A549 (cell line): ENCODE data around the gene PDPK1.
"Not testable (repeated sequence)": the region's sequence is repeated elsewhere in the genome, so short reads cannot be mapped to it uniquely, and the experiment has no call there.

Experiments used
- BCL3 ChIP-seq: fragments of >200 bp; sonication (Bioruptor Twin); formaldehyde crosslinking; IDR thresholded peaks from 3 replicates; pipeline ENCODE4 v1.6.1; 2016
- CTCF ChIP-seq: fragments of >200 bp; sonication (Bioruptor Twin); formaldehyde crosslinking; IDR thresholded peaks from 3 replicates; pipeline ENCODE4 v1.5.1; 2016
- EHMT2 ChIP-seq: fragments of 200-600 bp; sonication (generic); IDR thresholded peaks from 2 replicates; pipeline ENCODE4 v1.6.1; 2016; ENCODE audit warnings: antibody characterized with exemption, low read depth, mild to moderate bottlenecking, moderate library complexity
- ELK1 ChIP-seq: fragments of 150-350 bp; IDR thresholded peaks from 2 replicates; pipeline ENCODE4 v1.6.1; 2014; ENCODE audit warnings: low read depth, mild to moderate bottlenecking, low read length
- KDM5A ChIP-seq: fragments of 200-600 bp; sonication (generic); IDR thresholded peaks from 2 replicates; pipeline ENCODE4 v1.6.1; 2016; ENCODE audit warnings: antibody characterized with exemption, mild to moderate bottlenecking
- MAFK ChIP-seq: fragments of 450-650 bp; IDR thresholded peaks from 2 replicates; pipeline ENCODE4 v1.6.1; 2014; ENCODE audit not compliant: partially characterized antibody
- MYC ChIP-seq: IDR thresholded peaks from 2 replicates; pipeline ENCODE4 v1.6.1; 2012; ENCODE audit warnings: mild to moderate bottlenecking, inconsistent platforms, low read length, improper control_type of control experiment, borderline replicate concordance
- POLR2A ChIP-seq: IDR thresholded peaks from 2 replicates; pipeline ENCODE4 v1.6.1; 2012; ENCODE audit warnings: mild to moderate bottlenecking, low read length
- RAD21 ChIP-seq, 2 experiments: fragments of >200 bp in 1 of 2; sonication (Bioruptor Twin) in 1 of 2; formaldehyde crosslinking in 1 of 2; IDR thresholded peaks in 1 of 2; conservative IDR thresholded peaks in 1 of 2; 2 replicates in 1 of 2; 3 replicates in 1 of 2; pipeline ENCODE4 v1.6.1; 2012 to 2018; ENCODE audit warnings: inconsistent platforms in 1 of 2
- REST ChIP-seq: fragments of 200-600 bp; sonication (generic); IDR thresholded peaks from 2 replicates; pipeline ENCODE4 v1.6.1; 2016; ENCODE audit warnings: antibody characterized with exemption, mild to moderate bottlenecking, moderate library complexity
- RNF2 ChIP-seq: fragments of 200-600 bp; sonication (generic); IDR thresholded peaks from 2 replicates; pipeline ENCODE4 v1.6.1; 2016; ENCODE audit warnings: low read depth, mild to moderate bottlenecking, antibody characterized with exemption, moderate library complexity, borderline replicate concordance

GRCh38 chr16:2601301-2602025 is 63.6 kb downstream of the PDPK1 start:
- not testable (repeated sequence) for TF ChIP-seq CTCF; BCL3; REST; KDM5A; RNF2; POLR2A; RAD21 (conservative IDR thresholded peaks at IDR 0.05 in 1 of 2, IDR thresholded peaks at IDR 0.05 in 1 of 2); EHMT2; ELK1; MAFK; MYC
